ENCODE measurements around the gene TBC1D12. TPM values are rescaled to one million over a fixed set of nuclear protein-coding genes. Genes with fewer than 3 reads are reported as not detected.

TBC1D12 gene
- total RNA-seq, 1 experiment from 2014 or later, result 5.8 TPM

DNA sequence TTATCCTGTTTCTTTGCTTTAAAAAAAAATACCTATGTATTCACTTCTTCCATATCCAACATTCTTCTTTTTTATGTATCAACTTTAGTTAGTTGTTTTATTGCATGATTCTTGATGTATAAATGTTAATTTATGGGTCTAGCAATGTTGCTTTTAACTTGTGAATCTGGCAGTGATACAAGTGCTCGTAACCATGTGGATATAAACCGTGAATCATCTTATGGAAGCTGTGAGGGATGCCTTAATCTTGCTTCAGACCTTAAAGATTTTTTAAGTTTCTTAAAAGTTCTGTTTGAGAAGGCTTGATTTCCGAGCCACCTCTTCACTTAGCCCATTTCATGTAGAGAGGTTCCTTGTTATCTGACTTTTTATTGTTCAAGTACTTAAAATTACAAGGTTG is 169.2 kb downstream of the TBC1D12 start:
- no peaks in the 10 kb centered on the region for H3K9me3 Mint-ChIP-seq (ENCODE audit: low read depth, unreplicated experiment)
- peaks cover 8% of the 10 kb centered on the region for H3K4me1 Mint-ChIP-seq (ENCODE audit: low read depth, unreplicated experiment)
- H3K4me3 Mint-ChIP-seq (ENCODE audit: low read depth, unreplicated experiment), result no peak overlapping the region
- BruUV-seq (replicated peaks), result no TSS peak
- no peak for DNase-seq
- no peaks in the 10 kb centered on the region for H3K36me3 Mint-ChIP-seq (ENCODE audit: insufficient read depth, unreplicated experiment)
- CTCF ChIA-PET, result no interaction called here
- H3K27me3 Mint-ChIP-seq (ENCODE audit: unreplicated experiment), result no peaks in the 10 kb centered on the region
- intact Hi-C loops (cut with micrococcal nuclease; ENCODE audit: unreplicated experiment), result no loop called here
- H3K27ac Mint-ChIP-seq (ENCODE audit: unreplicated experiment), result no peak overlapping the region
- TF ChIP-seq, protein P1, sequence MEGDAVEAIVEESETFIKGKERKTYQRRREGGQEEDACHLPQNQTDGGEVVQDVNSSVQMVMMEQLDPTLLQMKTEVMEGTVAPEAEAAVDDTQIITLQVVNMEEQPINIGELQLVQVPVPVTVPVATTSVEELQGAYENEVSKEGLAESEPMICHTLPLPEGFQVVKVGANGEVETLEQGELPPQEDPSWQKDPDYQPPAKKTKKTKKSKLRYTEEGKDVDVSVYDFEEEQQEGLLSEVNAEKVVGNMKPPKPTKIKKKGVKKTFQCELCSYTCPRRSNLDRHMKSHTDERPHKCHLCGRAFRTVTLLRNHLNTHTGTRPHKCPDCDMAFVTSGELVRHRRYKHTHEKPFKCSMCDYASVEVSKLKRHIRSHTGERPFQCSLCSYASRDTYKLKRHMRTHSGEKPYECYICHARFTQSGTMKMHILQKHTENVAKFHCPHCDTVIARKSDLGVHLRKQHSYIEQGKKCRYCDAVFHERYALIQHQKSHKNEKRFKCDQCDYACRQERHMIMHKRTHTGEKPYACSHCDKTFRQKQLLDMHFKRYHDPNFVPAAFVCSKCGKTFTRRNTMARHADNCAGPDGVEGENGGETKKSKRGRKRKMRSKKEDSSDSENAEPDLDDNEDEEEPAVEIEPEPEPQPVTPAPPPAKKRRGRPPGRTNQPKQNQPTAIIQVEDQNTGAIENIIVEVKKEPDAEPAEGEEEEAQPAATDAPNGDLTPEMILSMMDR (IDR thresholded peaks at IDR 0.05; ENCODE audit: unreplicated experiment), result no peak

DNA sequence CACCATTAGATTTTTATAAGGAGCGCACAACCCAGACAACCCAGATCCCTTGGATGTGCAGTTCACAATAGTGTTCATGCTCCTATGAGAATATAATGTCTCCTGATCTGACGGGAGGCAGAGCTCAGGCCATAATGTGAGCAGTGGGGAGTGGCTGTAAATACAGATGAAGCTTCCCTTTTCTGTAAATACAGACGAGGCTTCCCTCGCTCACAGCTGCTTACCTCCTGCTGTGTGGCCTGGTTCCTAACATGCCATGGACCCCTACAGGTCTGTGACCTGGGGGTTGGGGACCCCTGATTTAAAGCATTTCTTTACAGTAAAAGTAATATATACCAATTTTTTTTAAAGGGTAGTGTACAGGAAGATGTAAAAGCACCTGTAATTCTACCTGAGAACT is 176.4 kb downstream of the TBC1D12 start:
- intact Hi-C loops (cut with micrococcal nuclease; ENCODE audit: unreplicated experiment), result no loop called here
- no peaks in the 10 kb centered on the region for H3K36me3 Mint-ChIP-seq (ENCODE audit: insufficient read depth, unreplicated experiment)
- no peak for DNase-seq
- no peak overlapping the region for H3K4me3 Mint-ChIP-seq (ENCODE audit: low read depth, unreplicated experiment)
- CTCF ChIA-PET, result no interaction called here
- no peaks in the 10 kb centered on the region for H3K27me3 Mint-ChIP-seq (ENCODE audit: unreplicated experiment)
- H3K4me1 Mint-ChIP-seq (ENCODE audit: low read depth, unreplicated experiment), result no peaks in the 10 kb centered on the region
- no peaks in the 10 kb centered on the region for H3K9me3 Mint-ChIP-seq (ENCODE audit: low read depth, unreplicated experiment)
- TF ChIP-seq, protein P1 (IDR thresholded peaks at IDR 0.05; ENCODE audit: unreplicated experiment), result no peak
- no TSS peak for BruUV-seq (replicated peaks)
- no peak overlapping the region for H3K27ac Mint-ChIP-seq (ENCODE audit: unreplicated experiment)

DNA sequence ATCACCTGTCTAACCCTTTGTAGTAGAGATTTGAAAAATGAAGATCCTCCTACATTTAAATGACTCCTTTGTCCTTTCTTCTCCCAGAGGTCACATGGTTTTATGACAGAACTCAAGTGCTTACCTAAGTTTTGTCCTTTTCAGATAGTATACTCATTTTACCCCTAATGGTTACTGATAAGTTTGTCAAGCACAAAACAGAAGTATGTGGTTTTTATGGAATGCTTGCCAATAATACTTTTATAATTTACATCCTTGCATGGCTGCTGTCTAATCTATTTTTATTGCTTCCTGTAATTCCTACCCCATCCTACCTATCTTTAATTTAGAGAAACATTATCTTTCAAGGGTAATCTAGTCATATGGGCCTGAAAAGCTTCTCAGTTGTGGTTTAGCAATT is 180.8 kb downstream of the TBC1D12 start:
- H3K36me3 Mint-ChIP-seq (ENCODE audit: insufficient read depth, unreplicated experiment), result no peaks in the 10 kb centered on the region
- H3K27me3 Mint-ChIP-seq (ENCODE audit: unreplicated experiment), result no peaks in the 10 kb centered on the region
- DNase-seq, result no peak
- TF ChIP-seq, protein P1 (IDR thresholded peaks at IDR 0.05; ENCODE audit: unreplicated experiment), result no peak
- no peak overlapping the region for H3K27ac Mint-ChIP-seq (ENCODE audit: unreplicated experiment)
- no peaks in the 10 kb centered on the region for H3K9me3 Mint-ChIP-seq (ENCODE audit: low read depth, unreplicated experiment)
- H3K4me3 Mint-ChIP-seq (ENCODE audit: low read depth, unreplicated experiment), result no peak overlapping the region
- CTCF ChIA-PET, result no interaction called here
- no peaks in the 10 kb centered on the region for H3K4me1 Mint-ChIP-seq (ENCODE audit: low read depth, unreplicated experiment)
- intact Hi-C loops (cut with micrococcal nuclease; ENCODE audit: unreplicated experiment), result no loop called here
- BruUV-seq (replicated peaks), result no TSS peak

Other genes with a start within 250 kb of the TBC1D12 start
- gene NOC3L, start 39.6 kb upstream of the TBC1D12 start, total RNA-seq (2022), result 18.4 and 21.8 TPM in 2 replicates
- gene HELLS, start 143.2 kb downstream of the TBC1D12 start, total RNA-seq (2022), result 53.5 and 63.3 TPM in 2 replicates